Activated T-cell treated with anti-CD3 and anti-CD28 coated beads, Interleukin-2, amount 50 U/mL, for 1 hour (primary cell): ENCODE measurements around the gene HSCB.
"Not testable (repeated sequence)": the region's sequence is repeated elsewhere in the genome, so short reads cannot be mapped to it uniquely, and the experiment has no call there.

Experiments
- DNase-seq: peaks from one replicate; pipeline ENCODE4 v3.0.0-alpha.2; 2020

The HSCB gene

DNA sequence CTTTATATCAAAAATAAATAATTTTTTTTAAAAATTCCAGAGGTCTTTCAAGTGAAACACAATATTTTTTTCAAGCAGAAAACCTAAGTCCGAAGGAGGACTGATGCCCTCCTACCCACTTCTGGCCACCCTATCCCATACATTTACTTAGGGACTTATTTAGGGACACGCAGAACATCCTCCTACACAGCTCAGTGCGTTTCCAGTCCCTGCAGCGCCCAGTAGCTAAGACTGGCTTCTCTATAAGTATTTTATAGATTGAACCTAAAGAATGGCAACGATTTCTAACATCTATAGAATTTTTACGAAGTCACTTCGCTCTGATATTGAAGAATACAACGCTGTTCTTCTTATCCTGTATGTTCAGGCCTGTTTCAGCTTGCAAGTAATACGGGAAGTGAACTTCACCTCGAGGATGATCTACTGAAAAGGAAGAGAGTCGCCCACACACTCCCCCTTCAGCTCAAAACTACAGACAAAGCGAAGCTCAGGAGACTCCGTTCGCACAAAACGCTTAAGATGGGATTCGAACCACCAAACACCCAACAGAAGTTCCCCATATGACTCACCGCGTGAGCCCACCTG lies 547 bp upstream of the HSCB start:
- no peak for DNase-seq

DNA sequence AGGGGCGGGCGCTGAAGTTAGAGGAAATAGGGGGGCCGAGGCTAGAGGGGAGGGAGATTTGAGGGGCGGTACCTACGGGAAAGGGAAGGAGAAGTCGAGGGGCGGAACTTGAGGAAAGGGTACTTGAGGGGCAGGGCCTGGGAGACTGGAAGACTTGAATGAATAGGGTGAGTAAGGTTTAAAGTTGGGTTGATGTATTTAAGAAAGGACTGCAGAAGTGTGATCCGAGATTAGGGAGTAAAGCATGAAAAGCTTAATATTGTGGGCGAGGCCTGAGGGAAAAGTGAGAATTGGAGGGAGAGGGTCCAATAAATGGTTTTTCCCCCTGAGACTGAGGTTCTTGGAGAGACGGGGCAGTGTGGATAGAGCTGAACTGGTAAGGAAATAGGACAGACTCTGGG lies 723 bp downstream of the HSCB start:
- no peak for DNase-seq

DNA sequence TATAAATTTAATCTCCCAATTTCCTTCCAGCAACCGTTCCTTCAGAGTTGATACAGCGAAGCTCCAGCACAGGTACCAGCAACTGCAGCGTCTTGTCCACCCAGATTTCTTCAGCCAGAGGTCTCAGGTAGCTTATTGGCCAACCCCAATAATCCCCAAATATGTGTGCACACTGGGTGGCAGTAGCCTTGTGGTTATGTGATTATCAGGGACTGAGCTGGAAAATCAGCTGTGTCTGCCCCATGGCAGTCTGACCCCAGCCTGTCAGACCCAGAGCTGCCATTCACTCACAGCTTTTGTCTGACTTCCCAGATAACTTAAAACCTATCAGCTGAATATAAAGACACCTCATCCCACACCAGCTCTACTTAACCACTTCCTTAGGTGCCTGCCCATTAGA lies 2.0 kb downstream of the HSCB start:
- DNase-seq, result no peak

DNA sequence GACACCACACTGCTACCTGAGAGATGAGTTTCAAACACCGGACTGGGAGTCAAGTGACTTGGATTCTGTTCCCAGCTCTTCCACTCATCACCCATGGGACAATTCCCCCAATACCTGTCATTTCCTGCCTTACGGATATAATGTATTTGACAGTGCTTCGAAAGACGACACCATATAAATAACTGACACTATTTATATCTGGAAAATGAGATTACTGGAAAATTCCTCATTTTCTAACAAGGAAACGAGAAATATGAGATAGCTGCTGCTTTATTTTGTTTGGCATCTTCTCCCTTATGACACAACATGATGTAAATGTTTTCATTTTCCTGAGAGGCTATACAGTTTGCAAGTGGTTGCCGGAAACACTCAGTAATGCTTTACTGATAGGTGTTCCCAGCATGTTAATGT lies 8.6 kb downstream of the HSCB start:
- DNase-seq, result no peak

DNA sequence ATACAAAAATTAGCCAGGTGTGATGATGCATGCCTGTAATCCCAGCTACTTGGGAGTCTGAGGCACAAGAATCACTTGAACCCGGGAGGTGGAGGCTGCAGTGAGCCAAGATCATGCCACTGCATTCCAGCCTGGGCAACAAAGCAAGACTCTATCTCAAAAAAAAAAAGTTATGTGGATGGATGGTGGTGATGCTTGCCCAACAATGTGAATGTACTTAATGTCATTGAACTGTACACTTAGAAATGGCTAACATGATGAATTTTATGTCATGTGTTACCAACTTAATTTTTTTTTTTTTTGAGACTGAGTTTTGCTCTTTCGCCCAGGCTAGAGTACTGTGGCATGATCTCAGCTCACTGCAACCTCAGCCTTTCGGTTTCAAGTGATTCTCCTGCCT lies 12.7 kb downstream of the HSCB start:
- DNase-seq, result not testable (repeated sequence)

DNA sequence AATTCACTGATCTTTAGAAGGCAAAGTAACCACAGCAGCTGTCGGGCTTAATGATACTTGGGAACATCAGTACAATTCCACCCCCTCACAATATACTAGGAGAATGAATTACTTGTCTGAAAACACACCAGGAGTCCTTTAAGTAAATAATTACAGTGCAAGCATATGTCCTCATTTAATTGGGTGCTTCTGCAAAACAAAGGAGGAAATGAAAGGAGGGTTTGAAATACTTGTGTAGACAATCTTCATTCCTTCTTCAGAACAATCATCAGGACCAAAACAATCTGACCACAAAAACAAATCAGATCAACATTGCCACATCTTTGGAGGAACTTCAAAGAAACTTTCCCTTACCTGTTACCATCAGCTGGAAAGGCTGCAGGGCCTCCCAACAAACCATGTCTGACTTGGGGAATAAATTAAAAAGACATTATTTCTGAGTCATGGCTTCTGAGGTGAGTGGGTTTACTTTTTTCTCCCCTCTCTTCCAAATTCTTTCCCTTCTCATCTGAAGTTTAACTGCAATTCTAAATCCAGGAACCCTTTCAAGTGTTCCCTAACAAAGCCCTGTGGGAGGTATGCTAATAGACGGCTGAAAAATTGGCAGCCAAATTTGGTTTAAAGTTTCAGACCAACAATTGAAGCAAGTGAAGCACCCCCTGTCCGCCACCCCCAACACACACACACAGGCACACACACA lies 18.2 kb downstream of the HSCB start:
- DNase-seq, result no peak

DNA sequence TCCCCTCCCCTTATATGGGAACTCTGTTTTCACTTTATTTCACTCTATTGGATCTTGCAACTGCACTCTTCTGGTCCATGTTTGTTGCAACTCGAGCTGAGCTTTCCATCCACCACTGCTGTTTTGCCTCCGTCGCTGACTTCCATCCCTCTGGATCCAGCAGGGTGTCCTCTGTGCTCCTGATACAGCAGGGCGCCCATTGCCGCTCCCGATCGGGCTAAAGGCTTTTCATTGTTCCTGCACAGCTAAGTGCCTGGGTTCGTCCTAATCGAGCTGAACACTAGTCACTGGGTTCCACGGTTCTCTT lies 19.6 kb downstream of the HSCB start:
- DNase-seq, result no peak

DNA sequence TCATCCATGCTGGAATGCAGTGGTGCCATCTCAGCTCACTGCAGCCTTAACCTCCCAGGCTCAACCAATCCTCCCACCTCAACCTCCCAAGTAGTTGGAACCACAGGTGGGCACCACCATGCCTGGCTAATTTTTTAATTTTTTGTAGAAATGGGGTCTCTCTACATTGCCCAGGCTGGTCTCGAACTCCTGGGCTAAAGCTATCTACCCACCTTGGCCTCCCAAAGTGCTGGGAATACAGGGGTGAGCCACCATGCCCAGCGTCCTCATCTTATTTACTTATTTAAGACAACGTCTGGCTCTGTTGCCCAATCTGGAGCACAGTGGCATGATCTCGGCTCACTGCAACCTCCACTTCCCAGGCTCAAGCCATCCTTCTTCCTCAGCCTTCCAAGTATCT lies 20.2 kb downstream of the HSCB start:
- not testable (repeated sequence) for DNase-seq

DNA sequence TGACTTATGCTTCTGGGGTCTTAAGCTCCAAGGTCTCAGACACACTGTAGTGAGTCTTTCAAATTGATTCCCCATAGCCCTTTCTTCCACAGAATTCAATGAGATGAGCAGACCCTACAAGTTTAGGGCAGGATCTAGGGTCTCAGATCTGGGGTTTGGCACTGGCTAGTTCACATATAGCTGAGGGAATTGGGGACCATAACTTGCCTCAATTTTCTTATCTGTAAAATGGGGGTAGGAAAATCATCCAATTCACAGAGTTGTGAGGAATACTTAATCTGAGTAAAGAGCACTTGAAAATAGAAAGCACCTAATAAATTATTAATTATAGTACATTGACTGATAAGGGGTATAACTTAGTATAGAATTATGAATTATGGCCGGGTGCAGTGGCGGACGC lies 24.8 kb downstream of the HSCB start:
- DNase-seq, result no peak

DNA sequence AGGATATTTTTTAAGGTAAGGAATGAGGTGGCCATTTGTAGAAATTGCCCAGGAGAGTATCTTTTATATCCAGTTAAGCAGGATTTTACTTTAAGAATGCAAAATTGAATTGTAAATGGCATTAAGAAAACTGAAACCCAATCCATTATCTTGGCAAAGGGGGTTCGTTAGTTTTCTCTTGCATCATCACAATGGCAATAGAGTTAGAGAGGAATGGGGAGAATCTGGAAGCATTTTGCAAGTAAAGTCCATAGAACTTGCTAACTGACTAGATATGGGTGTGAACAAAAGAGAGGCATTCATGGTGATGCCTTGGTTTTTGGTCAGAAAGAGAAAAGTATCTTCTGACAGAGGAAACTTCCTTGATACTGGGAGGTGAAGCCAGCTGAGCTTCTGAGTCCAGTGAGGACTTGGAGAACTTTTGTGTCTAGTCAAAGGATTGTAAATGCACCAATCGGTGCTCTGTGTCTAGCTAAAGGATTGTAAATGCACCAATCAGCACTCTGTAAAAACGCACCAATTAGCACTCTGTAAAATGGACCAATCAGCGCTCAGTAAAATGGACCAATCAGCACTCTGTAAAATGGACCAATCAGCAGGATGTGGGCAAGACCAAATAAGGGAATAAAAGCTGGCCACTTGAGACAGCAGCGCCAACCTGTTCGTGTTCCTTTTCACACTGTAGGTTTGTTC lies 27.0 kb downstream of the HSCB start:
- no peak for DNase-seq

DNA sequence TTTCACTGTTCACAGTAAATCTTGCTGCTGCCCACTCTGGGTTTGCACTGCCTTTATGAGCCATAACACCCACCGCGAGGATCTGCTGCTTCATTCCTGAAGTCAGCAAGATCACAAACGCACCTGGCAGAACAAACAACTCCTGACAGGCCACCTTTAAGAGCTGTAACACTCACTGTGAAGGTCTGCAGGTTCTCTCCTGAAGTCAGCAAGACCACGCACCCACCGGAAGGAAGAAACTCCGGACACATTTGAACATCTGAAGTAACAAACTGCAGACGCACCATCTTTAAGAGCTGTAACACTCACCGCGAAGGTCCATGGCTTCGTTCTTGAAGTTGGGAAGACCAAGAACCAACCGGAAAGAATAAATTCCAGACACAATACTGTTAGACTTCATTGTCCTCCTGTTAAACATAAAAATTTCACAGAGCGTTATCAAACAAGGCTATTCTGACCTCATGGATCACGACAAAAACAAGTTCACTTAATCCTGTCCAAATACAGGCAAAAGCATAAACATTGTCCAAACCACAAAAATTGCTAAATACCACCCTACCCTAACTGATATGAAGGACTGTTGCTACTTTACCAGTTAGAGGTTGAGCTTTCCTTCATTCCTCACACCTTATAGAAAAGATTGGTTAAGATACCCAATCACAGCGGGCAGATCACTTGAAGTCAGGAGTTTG lies 27.7 kb downstream of the HSCB start:
- no peak for DNase-seq

DNA sequence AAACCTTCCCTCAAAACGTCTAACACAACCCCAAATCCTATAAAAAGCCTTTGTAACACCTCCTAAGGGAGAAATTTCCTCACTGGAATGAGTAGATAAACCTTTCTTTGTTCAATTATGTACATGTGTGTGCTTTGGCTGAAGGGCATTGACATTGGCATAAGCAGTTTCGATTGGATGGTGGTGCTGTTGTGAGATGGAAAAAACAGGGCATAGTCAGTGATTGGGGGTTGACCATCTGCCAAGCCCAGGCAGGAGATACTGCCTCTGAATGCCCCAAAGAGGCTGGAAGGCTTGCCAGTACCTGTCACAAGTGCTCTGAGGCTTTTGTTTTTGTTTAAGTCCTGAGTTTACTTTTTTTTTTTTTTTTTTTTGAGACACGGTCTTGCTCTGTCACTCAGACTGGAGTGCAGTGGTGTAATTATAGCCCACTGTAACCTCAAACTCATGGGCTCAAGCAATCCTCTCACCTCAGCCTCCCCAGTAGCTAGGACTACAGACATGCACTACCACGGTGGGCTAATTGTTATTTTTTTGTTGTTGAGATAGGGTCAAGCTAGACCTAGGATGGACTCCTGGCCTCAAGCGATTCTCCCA lies 29.5 kb downstream of the HSCB start:
- no peak for DNase-seq

DNA sequence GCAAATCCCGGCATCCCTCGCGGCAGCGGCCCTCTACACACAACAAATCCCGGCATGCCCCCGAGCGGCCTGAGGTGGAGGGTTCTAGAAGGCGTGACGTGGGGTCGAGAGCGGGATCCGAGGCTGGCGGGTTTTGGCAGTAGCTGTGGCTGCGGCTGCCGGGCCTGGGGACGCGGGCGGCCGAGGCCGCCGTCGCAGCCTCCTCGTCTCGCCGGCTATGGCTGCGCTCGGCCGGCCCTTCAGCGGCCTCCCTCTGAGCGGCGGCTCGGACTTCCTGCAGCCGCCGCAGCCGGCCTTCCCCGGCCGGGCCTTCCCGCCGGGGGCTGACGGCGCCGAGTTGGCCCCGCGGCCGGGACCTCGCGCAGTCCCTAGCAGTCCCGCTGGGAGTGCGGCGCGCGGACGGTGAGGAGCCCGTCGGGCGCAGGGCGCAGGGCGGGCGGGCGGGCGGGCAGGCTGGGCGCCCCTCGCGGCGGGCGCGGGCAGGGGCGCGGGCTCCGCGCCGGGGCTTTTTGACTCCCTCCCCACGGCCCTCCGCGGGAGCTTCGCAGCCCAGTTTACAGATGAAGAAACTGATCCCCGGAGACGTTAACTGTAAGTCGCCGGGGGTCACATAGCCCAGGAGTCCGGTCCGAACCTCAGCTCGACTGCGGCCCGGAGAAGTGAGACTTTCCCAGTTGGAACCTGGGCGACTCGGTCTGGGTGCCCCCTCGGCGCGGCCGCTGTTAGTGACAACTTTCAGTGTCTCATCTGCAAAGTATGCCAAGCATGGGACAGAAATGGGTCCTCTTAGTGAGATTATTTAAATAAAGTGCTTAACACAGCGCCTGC lies 31.0 kb downstream of the HSCB start, which contains the start of gene CCDC117:
CCDC117 (plus strand) TSS at position 63 of the 828 bp plus-strand sequence; CDS start at position 218, 155 bp downstream.
- peak; percentile 91 for DNase-seq

DNA sequence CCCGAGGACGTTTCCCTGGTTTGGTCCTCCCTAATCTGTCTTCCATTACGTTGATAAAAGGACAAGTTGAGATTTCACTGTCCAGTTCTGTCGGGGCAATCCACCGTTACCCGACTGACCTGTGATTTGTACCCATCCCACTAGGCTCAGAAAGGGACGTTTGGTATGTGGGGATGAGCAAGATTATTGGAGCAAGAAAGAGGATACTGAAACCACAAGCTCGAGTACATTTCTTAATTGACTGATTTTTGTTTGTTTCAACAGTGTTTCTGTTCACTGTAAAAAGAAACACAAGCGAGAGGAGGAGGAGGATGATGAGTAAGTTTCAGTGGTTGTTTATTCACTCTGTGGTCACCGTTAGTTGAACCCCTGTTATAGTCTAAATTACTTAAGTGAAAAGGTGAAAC lies 31.6 kb downstream of the HSCB start:
- no peak for DNase-seq

DNA sequence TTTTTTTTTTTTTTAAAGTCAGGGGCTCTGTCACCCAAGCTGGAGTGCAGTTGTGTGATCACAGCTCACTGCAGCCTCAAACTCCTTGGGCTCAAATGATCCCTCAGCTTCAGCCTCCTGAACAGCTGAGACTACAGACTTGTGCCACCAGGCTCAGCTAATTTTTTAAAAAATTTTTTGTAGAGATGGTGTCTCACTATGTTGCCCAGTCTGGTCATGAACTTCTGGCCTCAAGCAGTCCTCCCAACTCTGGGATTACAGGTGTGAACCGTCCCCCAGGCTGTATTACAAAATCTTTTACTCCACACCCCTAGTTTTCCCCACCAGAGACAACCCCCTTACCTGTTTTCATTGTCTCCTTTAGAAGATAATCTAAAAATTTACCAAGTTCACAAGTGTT lies 32.5 kb downstream of the HSCB start:
- no peak for DNase-seq

DNA sequence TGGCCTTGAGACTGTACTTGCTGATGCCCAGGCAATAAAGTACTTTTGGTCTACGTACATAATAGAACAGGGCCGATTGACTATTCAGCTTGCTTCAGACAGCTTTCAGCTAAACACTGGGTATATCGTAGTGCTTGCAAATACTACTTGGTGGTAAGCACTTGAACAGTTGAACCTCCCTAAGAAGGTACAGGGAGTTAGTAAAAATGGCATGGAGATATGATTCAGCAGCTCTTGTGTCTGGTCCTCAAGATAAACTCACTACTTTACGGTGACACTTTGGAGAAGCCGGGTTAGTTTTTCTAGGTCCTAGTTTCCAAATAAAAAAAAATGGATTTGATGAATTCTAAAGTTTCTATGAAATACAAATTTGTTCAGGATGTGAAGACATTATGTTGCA lies 38.0 kb downstream of the HSCB start:
- DNase-seq, result no peak

DNA sequence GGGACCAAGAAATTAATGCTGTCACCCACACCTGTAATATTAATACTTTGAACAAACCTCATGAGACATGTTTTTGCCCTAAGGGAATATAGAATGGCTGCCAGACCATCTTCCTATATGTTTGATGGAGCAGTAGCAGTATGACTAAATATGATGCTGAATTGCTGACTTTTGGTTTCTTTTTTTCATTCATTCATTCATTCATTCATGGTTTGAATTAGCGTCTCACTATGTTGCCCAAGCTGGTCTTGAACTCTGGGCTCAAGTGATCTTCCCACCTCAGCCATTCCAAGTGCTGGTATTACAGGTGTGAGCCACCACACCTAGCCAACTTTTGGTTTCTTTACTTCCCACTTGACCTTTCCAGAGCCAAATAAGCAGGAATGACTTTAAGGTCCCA lies 38.5 kb downstream of the HSCB start:
- no peak for DNase-seq

DNA sequence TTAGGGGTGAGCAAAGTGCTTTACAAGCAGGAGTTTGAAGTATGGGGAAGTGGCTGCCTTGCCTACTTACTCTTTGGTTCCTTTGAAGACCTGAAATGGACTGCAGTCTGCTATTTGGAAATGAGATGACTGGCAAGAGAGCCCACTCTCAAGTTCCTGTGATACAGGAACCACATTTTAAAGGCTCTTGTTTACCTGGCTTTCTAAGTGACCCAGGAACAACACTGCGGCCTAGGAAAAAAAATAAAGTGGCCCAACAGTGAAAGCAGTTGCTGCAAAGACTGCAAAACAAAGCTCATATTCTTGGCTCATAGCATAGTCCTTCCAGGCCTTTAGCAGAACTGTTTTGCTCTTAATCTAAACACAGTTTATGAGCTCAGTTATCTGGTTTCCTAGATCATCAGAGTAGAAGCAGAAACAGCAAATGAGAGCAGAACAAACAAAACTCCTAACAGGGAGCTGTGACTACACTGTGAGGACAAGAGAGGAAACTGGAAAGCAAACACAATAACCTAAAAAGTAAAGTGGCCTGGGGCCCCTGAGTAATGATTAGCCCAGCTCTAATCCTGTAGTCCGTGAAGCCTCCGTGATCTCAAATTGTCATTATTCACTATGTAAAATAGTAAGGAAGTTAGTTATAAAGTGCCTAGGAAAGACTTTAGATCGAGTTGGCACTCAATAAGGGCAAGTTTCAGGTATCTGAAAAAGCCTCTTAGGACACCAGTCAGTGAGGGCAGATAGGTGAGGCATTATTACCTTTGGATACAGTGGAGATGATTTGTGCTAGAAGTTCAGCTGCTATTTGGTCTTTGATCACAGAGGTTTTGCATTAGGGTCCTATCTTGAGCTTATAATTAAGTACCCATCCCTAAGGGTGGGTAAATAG lies 42.2 kb downstream of the HSCB start:
- DNase-seq, result no peak

DNA sequence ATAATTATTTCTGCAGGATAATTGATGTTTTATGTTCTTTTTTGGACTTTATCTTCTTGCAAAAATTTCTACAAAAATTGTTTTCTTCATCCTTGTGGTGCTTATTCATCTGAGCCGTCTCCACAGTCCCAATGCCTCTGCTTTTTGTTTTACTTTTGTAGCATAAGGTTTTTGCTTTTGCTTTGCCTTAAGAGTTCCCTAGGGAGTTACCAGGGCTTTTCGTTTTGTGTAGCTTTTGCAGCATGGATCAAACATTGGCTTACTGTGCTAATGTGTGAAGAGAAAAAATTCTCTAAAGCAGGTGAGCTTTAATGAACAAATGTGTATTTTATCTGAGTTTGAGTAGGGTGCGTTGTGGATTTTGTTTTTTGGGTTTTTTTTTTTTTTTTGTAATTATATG lies 46.8 kb downstream of the HSCB start:
- no peak for DNase-seq

DNA sequence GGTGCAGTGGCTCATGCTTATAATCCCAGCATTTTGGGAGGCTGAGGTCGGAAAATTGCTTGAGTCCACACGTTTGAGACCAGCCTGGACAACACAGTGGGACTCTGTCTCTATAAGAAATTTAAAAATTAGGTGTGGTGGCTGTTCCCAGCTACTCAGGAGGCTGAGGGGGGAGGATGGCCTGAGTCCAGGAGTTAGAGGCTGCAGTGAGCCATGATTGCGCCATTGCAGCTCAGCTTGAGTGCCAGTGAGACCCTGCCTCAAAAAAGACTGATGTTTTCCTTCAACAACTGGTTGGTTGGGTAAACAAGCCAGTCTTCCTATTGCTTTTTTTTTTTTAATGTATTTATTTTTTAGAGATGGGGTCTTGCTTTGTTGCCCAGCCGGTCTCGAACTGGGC lies 49.3 kb downstream of the HSCB start:
- DNase-seq, result no peak

DNA sequence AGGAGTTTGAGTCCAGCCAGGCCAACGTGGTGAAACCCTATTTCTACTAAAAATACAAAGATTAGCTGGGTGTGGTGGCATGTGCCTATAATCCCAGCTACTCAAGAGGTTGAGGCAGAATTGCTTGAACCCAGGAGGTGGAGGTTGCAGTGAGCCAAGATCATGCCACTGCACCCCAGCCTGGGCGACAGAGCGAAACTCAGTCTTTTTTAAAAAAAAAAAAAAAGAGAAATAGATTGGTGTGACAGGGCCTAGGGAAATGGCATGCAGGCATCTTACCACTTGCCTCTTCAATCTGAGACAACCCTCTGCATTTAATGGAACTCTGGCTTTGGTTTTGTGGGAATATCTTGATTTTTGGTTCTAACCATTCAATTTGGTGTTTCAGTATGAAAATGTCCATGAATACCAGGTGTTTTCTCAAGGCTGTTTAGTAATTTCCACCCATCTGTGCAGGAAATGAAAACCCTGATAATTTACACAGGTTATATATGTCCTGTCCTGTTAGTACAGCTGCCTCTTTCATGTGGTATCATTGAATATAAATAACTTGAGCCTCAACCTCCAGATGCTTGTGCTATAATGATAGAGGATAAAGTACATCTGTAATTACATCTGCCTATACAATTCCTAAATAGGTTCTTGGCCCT lies 50.1 kb downstream of the HSCB start:
- DNase-seq, result no peak
